ENCODE results near the gene PEX11A.

PEX11A gene

DNA sequence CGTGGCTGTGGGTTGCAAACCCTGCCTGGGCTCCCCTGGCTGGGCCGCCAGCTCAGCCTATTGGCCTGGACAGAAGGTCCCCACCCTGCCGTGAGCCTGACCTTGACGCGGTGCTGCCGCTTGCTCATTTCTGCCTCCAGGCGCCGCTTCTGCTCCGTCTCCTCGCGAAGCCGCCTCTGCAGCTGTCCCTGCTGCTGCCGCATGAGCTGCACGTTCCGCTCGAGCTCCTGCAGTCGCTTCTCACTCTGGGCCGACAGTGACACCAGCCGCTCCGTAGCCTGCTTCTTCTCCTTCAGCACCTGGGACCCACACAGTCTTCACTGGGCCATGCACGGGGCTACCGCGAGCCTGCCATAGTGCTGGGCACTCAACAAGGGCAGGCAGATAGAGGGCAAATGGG is 57.0 kb downstream of the PEX11A start:
- TF ChIP-seq, protein P1, sequence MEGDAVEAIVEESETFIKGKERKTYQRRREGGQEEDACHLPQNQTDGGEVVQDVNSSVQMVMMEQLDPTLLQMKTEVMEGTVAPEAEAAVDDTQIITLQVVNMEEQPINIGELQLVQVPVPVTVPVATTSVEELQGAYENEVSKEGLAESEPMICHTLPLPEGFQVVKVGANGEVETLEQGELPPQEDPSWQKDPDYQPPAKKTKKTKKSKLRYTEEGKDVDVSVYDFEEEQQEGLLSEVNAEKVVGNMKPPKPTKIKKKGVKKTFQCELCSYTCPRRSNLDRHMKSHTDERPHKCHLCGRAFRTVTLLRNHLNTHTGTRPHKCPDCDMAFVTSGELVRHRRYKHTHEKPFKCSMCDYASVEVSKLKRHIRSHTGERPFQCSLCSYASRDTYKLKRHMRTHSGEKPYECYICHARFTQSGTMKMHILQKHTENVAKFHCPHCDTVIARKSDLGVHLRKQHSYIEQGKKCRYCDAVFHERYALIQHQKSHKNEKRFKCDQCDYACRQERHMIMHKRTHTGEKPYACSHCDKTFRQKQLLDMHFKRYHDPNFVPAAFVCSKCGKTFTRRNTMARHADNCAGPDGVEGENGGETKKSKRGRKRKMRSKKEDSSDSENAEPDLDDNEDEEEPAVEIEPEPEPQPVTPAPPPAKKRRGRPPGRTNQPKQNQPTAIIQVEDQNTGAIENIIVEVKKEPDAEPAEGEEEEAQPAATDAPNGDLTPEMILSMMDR (IDR thresholded peaks at IDR 0.05; ENCODE audit: low read depth, low read length, missing control alignments), result no peak
- in situ Hi-C loops (cut with HindIII; ENCODE audit: low sequenced_read_pairs), result no loop called here
- H3K4me3 ChIP-seq (ENCODE audit: low read depth, low read length), result no peak overlapping the region

DNA sequence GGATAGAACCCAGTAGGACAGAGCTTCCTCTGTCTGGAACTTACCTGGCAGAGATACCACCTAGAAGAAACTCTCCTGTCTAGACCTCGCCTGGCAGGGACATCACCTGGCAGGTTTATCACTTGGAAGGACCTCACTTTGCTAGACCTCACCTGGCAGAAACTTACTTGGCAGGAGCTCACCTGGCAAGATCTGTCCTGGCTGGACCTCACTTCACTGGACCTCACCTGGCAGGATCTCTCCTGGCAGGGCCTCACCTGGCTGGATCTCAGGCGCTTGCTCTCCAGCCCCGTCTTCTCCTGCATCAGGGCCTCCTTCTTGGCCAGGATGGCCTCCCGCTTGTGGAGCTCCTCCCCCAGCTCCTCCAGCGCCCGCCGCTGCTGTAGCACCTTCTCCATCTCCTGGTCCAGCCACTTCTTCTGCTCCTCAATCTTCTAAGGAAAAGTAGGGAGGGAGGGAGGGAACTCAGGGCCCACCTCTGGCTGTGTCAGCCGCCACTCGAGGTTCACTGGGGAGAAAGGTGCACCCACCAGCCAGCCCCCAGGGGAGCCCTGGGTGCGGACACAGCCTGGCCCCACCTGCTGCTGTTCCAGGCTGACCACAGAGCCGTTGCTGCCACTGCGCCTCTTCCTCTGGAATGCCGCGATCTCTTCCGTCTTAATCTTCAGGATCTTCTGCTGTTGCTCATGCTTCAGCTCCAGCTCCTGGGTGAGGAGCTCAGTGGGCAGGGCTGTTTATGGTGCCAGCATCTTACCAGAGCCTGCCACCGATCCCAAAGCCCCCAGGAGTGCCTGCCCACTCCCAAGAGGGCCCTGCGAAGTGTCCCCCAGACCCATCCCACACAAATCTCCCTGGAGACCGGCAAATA is 57.8 kb downstream of the PEX11A start:
- TF ChIP-seq, protein P1 (IDR thresholded peaks at IDR 0.05; ENCODE audit: low read depth, low read length, missing control alignments), result no peak
- DNase-seq (ENCODE audit: low read depth), result no peak
- in situ Hi-C loops (cut with HindIII; ENCODE audit: low sequenced_read_pairs), result no loop called here
- no peak overlapping the region for H3K4me3 ChIP-seq (ENCODE audit: low read depth, low read length)

More for the DNA sequence above, 57.0 kb downstream of the PEX11A start:
- DNase-seq (ENCODE audit: low read depth), result no peak

DNA sequence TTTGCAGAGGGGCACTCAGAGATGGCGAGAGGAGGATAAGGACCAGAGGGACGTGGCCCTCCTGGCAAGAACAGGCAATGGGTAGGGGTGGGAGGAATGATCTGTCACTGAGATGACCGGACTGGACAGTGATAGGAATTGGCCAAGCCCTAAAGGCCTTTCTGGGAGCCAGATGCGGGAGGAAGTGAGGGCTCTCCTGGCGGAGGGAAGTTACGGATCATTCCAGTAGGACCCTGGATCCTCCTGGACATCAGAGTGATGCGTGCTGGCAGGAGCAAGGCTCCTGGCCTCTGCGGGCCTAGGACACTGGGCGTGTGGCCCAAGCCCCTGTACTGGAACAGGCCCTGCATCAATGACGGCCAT is 58.7 kb downstream of the PEX11A start:
- no peak overlapping the region for H3K4me3 ChIP-seq (ENCODE audit: low read depth, low read length)
- no peak for DNase-seq (ENCODE audit: low read depth)
- in situ Hi-C loops (cut with HindIII; ENCODE audit: low sequenced_read_pairs), result no loop called here
- TF ChIP-seq, protein P1 (IDR thresholded peaks at IDR 0.05; ENCODE audit: low read depth, low read length, missing control alignments), result no peak

All from astrocyte of the cerebellum (primary cell).